ENCODE results near the gene ACP2. TPM values are rescaled to one million over a fixed set of nuclear protein-coding genes. Genes with fewer than 3 reads are reported as not detected.

The ACP2 gene
- polyA plus RNA-seq, 2 of the 4 experiments (the other 2 are of a cell fraction) = 13.6 to 19.7 TPM

DNA sequence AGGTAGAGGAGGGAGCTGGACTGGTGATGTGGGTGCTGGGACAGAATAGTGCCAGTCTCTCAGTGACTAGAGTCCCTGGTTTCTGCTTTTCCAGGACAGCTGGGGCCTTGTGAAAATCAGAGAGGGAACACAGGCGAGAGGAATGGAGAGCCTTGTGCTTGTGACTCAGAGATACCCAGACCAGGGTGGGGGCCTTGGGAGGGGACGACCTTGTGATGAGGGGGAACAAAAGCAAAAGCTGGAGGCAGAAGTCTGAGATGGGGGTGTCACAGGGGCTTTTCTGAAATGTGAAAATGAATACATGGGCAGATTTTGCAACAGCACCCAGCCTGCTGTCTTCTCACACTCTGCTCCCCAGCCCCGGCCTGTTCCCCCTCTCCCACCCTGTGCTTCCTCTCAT lies 5.8 kb upstream of the ACP2 start:
- Histone ChIP-seq H3K9me3 (no peaks in the 10 kb centered on the region), H3K4me2 (peak overlapping the region; percentile 23; the same call in 2 of the 3 replicates), H3K4me3 (no peak overlapping the region), H3K4me1 (peaks cover 49% of the 10 kb centered on the region), H3K27ac (peak overlapping the region in 1 of 2 experiments; percentile 73; a peak in 3 of 6 replicates)
- no peak for ATAC-seq
- TF ChIP-seq, protein P1, sequence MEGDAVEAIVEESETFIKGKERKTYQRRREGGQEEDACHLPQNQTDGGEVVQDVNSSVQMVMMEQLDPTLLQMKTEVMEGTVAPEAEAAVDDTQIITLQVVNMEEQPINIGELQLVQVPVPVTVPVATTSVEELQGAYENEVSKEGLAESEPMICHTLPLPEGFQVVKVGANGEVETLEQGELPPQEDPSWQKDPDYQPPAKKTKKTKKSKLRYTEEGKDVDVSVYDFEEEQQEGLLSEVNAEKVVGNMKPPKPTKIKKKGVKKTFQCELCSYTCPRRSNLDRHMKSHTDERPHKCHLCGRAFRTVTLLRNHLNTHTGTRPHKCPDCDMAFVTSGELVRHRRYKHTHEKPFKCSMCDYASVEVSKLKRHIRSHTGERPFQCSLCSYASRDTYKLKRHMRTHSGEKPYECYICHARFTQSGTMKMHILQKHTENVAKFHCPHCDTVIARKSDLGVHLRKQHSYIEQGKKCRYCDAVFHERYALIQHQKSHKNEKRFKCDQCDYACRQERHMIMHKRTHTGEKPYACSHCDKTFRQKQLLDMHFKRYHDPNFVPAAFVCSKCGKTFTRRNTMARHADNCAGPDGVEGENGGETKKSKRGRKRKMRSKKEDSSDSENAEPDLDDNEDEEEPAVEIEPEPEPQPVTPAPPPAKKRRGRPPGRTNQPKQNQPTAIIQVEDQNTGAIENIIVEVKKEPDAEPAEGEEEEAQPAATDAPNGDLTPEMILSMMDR (IDR thresholded peaks at IDR 0.05) = no peak
- TF ChIP-seq ZNF302 (CRISPR knock-in tag; IDR thresholded peaks at IDR 0.05) = no peak
- no peak for TF ChIP-seq MAFK (IDR thresholded peaks at IDR 0.05; ENCODE audit: partially characterized antibody)
- no peak for TF ChIP-seq MAZ (IDR thresholded peaks at IDR 0.05; ENCODE audit: borderline replicate concordance, low read depth, low read length)
- no peak for TF ChIP-seq HOXA7 (CRISPR knock-in tag; IDR thresholded peaks at IDR 0.05)
- TF ChIP-seq NPAS2 (CRISPR knock-in tag; IDR thresholded peaks at IDR 0.05; ENCODE audit: borderline replicate concordance) = no peak
- TF ChIP-seq, protein P2, sequence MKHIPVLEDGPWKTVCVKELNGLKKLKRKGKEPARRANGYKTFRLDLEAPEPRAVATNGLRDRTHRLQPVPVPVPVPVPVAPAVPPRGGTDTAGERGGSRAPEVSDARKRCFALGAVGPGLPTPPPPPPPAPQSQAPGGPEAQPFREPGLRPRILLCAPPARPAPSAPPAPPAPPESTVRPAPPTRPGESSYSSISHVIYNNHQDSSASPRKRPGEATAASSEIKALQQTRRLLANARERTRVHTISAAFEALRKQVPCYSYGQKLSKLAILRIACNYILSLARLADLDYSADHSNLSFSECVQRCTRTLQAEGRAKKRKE (CRISPR knock-in tag; IDR thresholded peaks at IDR 0.05; ENCODE audit: low read depth) = no peak
- no peak for TF ChIP-seq NR3C1 (IDR thresholded peaks at IDR 0.05)
- no peak for DNase-seq (ENCODE audit: low read depth in 1 of 2, low spot score in 1 of 2)
- no peak for FAIRE-seq
- POLR2A ChIA-PET = interaction anchor here (0.7 kb wide), 1 partner anchor 75 kb away, joined by 3 read pairs; no protein-coding TSS in a partner anchor
- WGBS (ENCODE audit: missing lambda C conversion rate) = 86% methylated on average over 3 of the region's 3 CpGs
- CTCF ChIA-PET = interaction anchor here (0.6 to 2.9 kb wide), 9 partner anchors 10 to 101 kb away, joined by 3 to 14 read pairs (median 4); partner anchors contain the start of gene PACSIN3

DNA sequence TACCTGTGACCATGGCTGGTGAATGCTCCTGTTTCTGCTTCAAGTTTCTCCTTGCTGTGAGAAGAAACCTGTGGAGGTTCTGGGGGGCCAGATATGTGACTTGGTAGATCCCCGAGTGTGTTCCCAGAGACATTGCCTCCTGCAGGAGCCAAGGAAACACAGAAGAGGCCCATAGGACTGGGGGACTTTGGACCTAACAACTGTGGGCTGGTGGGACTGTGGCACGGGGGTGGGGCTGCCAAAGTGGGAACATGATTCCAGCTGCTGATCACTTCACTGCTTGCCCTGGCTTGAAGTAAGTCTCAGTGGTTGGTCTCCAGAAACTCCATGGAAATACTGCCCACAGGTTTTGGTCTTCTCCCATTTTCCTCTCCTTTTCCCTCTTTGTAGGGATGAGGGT lies 5.0 kb upstream of the ACP2 start:
- Histone ChIP-seq H3K4me2 (no peak overlapping the region), H3K4me3 (no peak overlapping the region), H3K9me3 (no peaks in the 10 kb centered on the region), H3K27ac (peak overlapping the region in 1 of 2 experiments; percentile 73; a peak in 1 of 6 replicates), H3K4me1 (peaks cover 43% of the 10 kb centered on the region)
- ChIA-PET POLR2A (no interaction called here), CTCF (interaction anchor here (0.6 to 2.9 kb wide), 7 partner anchors 20 to 101 kb away, joined by 3 to 14 read pairs (median 5); partner anchors contain the start of gene PACSIN3)
- FAIRE-seq (no peak), ATAC-seq (no peak), DNase-seq (ENCODE audit: low read depth in 1 of 2, low spot score in 1 of 2) (no peak)
- TF ChIP-seq CHD4 (IDR thresholded peaks at IDR 0.05; ENCODE audit: borderline replicate concordance) (no peak), PHF8 (IDR thresholded peaks at IDR 0.05; ENCODE audit: borderline replicate concordance, low read depth) (no peak), JUN (IDR thresholded peaks at IDR 0.05) (no peak), TFCP2L1 (CRISPR knock-in tag; IDR thresholded peaks at IDR 0.05) (no peak), JUNB (IDR thresholded peaks at IDR 0.05) (no peak), BCL3 (IDR thresholded peaks at IDR 0.05) (no peak), ESRRA (IDR thresholded peaks at IDR 0.05; ENCODE audit: borderline replicate concordance, low read length) (no peak), EP300 (IDR thresholded peaks at IDR 0.05) (no peak), ZNF302 (CRISPR knock-in tag; IDR thresholded peaks at IDR 0.05) (no peak), ZSCAN20 (CRISPR knock-in tag; IDR thresholded peaks at IDR 0.05) (no peak), USF2 (IDR thresholded peaks at IDR 0.05) (no peak), GATA3 (IDR thresholded peaks at IDR 0.05; ENCODE audit: borderline replicate concordance) (no peak), SMC3 (IDR thresholded peaks at IDR 0.05) (no peak), NR3C1 (IDR thresholded peaks at IDR 0.05) (no peak), HDAC2 (IDR thresholded peaks at IDR 0.05) (no peak), REST (IDR thresholded peaks at IDR 0.05) (no peak)
- TF ChIP-seq, protein P3, sequence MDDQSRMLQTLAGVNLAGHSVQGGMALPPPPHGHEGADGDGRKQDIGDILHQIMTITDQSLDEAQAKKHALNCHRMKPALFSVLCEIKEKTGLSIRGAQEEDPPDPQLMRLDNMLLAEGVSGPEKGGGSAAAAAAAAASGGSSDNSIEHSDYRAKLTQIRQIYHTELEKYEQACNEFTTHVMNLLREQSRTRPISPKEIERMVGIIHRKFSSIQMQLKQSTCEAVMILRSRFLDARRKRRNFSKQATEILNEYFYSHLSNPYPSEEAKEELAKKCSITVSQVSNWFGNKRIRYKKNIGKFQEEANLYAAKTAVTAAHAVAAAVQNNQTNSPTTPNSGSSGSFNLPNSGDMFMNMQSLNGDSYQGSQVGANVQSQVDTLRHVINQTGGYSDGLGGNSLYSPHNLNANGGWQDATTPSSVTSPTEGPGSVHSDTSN (IDR thresholded peaks at IDR 0.05) = no peak
- TF ChIP-seq, protein P4, sequence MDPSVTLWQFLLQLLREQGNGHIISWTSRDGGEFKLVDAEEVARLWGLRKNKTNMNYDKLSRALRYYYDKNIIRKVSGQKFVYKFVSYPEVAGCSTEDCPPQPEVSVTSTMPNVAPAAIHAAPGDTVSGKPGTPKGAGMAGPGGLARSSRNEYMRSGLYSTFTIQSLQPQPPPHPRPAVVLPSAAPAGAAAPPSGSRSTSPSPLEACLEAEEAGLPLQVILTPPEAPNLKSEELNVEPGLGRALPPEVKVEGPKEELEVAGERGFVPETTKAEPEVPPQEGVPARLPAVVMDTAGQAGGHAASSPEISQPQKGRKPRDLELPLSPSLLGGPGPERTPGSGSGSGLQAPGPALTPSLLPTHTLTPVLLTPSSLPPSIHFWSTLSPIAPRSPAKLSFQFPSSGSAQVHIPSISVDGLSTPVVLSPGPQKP (IDR thresholded peaks at IDR 0.05; ENCODE audit: low read depth, low read length) = no peak
- TF ChIP-seq, protein P2 (CRISPR knock-in tag; IDR thresholded peaks at IDR 0.05; ENCODE audit: low read depth) = no peak
- WGBS (ENCODE audit: missing lambda C conversion rate) = 77% methylated on average over 2 of the region's 2 CpGs

All from A549 (cell line).